CD4-positive, alpha-beta T cell treated with Interleukin-15 for 4 hours (primary cell): Measurements from ENCODE around the gene KRT81.
"Not testable (repeated sequence)": the region's sequence is repeated elsewhere in the genome, so short reads cannot be mapped to it uniquely, and the experiment has no call there.

Source experiments
- DNase-seq: peaks from one replicate; pipeline ENCODE4 v3.0.0-alpha.2; 2020; ENCODE audit warnings: low spot score

KRT81 gene

DNA sequence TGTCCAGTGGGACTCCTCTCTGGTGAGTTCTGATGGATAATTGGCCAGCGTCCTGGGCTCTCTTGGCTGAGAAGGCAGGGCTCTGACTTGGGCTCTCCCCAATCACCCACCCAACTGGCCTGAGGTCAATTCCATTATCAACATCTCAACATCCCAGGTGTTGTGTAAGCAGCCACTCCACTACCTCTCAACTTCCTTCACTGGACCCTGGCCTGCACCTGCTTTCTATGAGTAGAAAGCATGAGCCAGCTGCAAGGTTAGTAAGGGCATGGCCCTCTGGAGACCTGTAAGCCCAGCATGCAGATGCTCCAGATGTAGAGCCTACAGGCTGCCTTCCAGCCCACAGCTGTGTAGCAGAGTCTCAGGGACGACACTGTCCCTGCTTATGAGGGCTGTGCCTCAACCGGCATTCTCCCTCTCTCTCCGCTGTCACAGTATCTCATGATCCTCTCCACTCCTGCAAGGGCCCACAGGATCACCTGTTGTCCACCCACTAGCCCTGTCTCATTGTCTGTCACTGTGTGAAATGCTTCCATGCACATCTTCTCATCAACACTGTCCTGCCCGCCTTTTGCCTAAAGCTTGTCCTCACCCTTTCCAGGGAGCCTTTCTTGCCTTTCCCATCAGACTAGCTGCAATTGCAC, 5.4 kb upstream of the KRT81 start:
- DNase-seq = no peak

DNA sequence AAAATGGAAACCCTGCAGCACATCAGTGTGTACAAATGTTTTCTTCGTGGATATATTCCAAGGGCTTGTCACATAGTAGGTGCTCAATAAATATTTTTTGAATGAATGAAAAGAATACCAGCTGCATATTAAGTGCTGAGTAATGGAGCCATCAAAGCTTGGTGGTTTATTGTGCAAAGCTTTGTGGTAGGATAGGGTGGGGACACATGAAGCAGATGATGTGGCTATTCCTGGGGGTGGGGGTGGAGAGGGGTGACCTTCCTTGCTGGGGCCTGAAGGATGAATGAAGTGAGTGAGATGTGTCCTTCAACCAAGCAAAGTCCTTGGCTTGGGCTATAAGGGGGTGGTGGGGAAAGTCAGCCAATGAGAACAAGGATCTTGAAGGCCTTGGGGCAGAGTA, 4.3 kb upstream of the KRT81 start:
- DNase-seq = no peak

GRCh38 chr12:52294803-52295202, 3.5 kb upstream of the KRT81 start:
- no peak for DNase-seq

DNA sequence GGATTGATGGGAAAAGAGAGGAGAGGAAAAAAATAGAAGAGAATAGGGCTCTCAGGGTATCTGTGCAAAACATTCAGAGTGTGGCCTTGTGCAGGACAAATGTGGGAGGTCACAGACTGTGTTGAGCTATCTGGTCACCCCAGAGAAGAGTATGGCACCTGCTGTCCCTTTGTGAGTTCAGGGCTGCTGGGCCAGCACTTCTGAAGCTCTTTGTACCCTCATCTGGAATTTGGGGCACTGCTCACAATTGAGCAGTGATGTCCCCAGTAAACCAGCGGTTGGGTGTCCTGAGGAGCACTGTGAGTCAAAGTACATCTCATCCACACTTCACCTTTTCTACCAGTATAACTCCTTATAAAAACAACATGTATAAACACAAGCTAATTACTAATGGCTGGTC, 2.6 kb upstream of the KRT81 start:
- no peak for DNase-seq

GRCh38 chr12:52290483-52291134, 725 bp downstream of the KRT81 start:
- DNase-seq = not testable (repeated sequence)

DNA sequence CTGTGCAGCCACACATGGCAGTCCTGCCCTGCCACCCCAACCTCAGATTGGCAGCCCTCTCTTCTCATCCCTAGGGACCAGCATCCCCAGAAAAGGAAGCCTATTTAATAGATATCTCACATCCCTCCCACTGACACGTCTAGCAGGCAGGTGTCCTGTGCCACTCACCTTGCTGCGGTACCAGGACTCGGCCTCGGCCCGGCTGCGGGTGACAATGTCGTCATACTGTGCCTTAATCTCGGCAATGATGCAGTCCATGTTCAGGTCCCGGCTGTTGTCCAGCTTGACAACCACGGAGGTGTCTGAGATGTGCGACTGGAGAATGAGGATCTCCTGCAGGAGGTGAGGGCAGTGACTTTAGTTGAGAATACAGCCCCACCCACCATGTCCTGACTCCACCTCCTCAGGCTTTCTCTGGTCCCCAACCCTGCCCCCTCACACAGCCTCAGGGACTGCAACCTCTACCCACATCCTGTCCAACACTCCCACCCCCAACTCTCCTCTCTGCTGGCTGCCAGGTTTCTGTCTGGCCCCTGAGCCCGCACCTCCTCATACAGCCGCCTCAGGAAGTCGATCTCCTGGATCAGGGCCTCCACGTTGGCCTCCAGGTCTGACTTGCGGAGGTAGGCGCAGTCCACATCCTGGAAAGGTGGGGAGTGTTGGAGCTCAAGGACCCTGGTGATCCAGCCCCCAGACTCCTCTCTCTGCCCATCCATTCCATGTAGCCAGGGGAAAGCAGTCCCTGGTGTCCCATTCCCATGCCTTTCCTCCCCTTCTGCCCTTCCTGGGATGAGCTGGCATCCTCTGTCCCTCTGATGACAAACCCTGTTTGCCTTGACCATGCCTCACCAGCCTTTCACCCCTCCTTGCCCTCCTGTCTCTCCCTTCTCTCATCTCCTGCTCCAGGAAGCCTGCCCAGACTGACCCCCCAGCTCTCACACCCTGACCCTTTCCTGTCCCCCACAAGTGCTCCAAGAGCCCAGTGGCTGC, 3.2 kb downstream of the KRT81 start:
- DNase-seq = not testable (repeated sequence)

GRCh38 chr12:52286857-52287785, 4.2 kb downstream of the KRT81 start:
- DNase-seq = not testable (repeated sequence)

DNA sequence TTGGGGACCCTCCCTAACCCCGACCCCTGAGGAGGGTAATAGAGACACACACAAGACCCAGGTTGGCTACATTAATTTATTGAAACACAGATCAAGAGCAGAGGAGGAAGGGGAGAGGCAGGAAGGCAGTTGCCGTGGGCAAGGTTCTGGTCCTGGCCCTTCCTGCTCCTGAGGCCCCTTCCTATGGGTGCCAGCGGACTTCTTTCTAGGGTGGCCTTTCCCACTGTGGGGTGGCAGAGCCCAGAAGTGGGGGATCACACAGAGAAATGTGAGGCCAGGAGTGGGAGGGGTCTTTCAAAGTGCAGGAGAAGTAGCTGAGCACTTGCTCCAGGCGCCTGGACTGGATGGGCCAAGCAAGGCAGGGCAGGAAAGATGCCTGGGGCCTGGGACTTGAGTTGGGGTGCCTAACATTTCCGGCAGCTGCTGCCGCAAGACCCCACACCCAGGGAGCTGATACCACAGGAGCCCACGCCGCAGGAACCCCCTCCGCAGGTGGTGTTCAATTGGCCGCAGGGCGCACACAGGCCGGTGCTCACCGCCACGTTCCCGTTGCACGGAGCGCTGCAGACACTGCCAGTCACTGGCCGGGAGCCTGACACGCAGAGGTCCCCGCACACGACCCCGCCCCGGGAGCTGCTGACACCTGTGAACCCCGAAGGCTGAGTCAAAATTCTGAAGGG, 5.3 kb downstream of the KRT81 start:
- DNase-seq = no peak

- no peak for DNase-seq
Measured at GRCh38 chr12:52285172-52285745, 6.1 kb downstream of the KRT81 start.

DNA sequence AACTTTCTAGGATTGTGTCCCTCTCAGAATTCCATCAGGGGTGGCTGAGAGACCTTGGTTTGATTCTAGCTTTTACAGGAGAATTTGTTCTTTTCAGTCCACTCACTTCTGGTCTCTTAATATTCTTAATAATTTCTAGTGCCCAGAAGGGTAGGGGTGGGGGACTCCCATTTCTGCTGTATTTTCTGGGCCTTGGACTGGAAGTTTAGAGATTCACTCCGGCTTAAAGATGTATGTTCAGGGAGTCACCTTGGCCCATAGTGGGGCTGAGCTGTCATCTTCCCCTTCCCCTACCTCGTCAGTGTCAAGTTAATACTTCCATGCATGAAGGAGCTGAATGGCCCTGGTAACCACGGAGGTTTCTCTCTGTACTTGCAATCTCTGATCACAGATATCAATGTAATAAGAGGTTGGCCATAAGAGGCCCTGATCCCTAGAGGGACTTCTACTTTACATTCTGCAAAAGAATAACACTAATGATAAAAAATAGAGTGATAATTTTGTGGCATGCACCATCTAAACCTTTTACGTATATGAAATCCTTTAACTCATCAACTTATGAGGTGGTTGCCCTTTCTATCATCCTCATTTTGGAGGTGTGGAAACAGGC, 6.7 kb downstream of the KRT81 start:
- no peak for DNase-seq

- DNase-seq = no peak
Measured at GRCh38 chr12:52280796-52281560, 10.4 kb downstream of the KRT81 start.

DNA sequence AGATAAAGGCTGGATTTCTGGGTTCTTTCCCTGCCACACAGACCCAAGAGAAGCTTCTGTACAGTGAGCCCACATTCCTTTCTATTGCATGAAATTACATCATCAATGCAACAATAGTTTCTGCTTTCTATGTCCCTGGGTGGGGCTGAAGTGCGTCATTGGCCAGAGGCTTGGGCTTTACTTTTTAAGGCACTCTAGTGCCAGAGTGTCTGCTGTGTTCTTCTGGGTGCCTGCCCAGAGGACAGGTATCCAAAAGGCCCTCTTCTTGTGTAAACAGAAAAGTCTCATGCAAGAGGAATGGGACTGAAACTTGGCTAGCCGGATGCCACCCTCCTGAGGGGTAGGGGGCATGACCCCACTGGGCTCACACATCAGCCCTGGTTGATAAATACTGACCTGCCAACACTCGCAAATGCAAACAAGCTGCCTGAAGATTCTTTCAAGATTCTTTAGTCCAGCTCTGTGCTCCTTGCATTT, 11.0 kb downstream of the KRT81 start:
- no peak for DNase-seq

DNA sequence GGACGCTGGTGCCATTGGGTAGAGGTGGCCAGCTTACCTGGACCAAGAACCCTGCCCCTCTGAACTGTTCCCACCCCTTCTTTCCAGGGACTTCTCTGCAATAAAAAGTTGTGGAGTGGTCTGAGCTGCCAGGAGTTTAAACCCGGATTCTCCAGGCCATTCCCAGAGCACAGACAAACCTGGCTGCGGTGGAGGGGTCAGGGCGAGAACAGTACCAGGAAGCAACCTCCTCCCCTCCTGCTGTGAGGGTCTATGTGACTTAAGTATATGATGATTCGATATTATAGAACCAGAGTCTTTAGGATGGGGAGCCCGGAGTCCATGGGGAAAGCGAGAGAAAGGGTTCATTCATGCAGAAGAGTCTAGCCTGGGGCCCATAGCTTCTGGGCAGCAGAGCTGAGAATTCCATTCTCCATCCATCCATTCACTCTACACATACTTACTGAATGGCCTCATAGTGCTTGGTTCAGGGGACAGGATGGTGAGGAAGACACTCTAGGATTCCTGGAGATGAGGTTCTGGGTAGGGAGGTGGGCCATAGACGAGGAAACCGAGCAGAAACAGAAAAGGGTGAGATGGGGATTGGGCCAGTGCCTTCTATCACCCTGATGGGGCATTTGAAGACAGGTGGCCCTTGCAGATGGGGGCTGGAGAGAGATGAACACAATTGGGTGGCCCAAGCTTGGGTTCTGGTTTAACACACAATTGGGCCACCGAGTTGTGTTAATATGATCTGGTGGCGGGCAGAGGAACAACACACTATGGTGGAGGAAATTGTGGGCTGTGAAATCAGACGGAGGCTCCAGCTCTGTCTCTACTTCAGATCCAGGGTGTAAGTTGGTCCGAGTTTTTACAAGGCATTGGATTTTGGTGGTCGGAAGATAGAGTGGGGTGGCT, 11.7 kb downstream of the KRT81 start:
- DNase-seq = no peak

DNA sequence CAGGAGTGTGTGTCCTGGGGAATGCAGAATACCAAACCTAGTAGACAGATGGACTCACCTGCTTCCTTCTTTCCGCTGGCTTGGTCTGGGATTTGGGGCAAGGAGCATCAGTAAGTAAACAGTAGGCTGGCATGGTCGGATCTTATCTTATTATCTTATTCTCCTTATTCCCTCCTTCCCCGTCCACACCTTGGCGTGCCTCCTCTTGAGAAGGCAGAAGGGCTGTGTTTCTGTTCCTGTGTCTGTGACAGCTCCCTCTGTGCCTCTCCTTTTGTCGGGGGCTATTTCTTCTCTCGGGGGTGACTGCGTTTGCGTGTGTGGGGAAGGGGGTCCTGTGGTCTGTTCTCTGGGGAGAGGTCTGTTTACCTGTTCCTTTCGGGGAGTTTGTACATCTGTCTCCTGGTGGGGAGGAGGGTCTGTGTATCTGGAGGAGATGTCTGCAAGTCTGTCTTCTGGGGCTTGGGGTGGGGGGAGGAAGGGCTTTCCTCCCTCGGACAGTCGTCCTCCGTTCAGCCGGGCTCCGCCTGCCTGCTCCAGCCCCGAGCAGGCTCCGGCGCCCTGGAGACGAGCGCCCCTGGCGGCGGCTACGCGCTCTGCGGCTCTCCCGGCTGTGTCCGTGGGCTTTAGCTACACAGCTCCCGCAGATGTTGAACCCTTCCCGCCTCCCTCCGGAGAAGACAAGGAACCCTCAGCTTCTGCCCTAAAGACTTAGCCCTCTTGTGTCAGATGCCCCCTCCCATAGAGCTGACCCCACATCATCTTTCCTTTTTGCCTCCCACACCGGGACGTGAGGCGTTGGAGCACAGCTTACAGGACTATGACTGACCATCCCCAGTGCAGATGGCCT, 12.5 kb downstream of the KRT81 start:
- DNase-seq = peak; percentile 66

GRCh38 chr12:52277486-52278245, 13.7 kb downstream of the KRT81 start:
- no peak for DNase-seq

DNA sequence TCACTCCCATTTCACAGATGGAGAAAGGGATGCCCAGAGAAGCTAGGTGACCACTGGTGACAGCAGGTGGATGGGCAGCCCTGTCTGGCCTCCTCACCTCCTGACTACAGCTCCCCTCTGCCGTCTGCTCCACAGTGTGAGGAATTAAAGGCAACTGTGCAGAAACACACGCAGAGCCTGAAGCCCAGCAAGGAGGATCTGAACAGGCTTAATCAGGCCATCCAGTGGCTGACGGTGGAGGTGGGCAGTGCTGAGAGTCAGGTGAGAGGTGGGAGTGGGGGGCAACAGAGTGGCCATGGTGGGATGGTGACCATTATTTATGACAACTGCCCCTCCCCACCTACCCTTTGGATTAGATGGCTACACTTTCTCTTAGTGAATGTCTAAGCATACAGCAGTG, 15.6 kb downstream of the KRT81 start:
- DNase-seq = no peak
